HG03103 (cell line): ENCODE measurements around the gene RBBP4.

Experiments used
- ATAC-seq: cut with Tn5 transposase; IDR thresholded peaks from one replicate; pipeline ENCODE4 v1.9.1; 2021; ENCODE audit warnings: low read depth; ENCODE audit not compliant: unreplicated experiment

RBBP4 gene

DNA sequence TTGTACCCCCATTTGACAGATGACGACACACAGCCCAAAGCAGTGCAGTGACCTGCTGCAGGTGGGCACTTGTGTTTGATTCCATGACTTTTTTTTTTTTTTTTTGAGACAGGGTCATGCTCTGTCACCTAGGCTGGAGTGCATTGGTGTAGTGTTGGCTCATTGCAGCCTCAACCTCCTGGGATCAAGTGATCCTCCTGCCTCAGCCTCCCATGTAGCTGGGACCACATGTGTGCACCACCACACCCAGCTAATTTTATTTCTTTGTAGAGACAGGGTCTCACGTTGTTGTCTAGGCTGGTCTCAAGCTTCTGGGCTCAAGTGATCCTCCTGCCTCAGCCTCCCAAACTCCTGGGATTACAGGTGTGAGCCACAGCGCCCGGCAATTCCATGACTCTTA lies 66.5 kb downstream of the RBBP4 start:
- ATAC-seq, result no peak

DNA sequence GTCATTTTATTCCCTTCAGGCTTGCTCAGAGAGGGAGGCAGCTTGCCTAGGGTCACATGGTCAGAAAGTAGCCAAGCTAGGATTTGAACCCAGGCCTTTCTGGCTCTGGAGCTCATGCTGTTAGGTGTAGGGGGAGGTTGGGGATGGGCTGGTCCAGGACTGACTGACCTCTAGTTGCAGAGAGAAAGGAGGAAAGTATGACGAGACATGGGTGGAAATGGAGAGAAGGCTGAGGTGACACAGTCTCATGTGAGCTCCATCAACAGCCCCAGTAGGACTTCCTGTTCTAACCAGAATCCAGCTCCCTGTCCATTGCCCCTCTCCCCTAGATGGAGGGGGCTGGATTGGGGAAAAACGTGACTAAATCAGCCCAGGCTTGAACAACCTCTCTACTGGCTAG lies 67.0 kb downstream of the RBBP4 start:
- no peak for ATAC-seq

DNA sequence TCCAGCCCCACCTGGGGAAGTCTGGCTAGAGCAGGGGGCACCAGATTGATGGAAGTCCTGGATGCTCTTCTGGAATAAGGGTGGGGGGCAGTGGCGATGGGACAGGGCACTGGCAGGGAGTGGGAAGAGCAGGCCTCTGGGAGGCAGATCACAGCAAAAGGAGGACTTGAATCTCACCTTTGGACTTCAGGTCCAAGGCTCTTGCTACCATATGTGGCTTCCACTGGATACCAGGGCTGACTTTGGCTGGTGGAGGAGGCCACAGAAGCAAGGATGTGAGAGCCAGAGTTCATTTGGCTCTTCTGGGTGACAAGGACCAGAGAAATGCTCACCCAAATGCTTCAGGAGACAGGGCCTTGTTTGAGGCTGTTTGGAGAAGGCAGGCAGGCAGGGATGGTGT lies 67.5 kb downstream of the RBBP4 start:
- ATAC-seq, result no peak

DNA sequence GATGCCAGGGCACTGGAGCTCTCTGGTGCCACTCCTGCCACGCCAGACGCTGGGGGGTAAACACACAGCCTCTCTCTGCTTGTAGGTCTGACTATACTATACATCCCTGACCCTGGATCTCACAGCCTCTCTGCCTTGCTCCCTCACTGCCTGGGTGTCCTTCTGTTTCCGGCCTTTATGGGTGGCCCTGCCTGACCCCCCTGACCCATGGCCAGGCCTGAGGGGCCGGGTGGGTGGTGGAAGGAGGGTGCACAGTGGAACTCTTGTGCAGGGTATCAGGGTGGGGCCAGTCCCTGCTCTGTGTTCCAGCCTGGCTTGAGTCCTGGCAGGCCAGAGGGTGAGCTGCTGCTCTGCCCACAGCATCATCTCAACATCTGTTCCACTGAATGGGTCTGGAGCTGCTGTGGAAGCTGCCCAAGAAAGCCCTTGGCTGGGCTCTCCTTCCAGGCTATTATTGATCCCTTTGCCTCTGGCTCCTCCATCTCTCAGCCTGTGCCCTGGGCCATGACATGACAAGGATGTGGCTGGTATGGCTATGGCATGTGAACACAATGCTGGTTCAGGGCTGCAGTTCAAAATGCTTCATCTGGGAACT lies 68.8 kb downstream of the RBBP4 start:
- no peak for ATAC-seq

DNA sequence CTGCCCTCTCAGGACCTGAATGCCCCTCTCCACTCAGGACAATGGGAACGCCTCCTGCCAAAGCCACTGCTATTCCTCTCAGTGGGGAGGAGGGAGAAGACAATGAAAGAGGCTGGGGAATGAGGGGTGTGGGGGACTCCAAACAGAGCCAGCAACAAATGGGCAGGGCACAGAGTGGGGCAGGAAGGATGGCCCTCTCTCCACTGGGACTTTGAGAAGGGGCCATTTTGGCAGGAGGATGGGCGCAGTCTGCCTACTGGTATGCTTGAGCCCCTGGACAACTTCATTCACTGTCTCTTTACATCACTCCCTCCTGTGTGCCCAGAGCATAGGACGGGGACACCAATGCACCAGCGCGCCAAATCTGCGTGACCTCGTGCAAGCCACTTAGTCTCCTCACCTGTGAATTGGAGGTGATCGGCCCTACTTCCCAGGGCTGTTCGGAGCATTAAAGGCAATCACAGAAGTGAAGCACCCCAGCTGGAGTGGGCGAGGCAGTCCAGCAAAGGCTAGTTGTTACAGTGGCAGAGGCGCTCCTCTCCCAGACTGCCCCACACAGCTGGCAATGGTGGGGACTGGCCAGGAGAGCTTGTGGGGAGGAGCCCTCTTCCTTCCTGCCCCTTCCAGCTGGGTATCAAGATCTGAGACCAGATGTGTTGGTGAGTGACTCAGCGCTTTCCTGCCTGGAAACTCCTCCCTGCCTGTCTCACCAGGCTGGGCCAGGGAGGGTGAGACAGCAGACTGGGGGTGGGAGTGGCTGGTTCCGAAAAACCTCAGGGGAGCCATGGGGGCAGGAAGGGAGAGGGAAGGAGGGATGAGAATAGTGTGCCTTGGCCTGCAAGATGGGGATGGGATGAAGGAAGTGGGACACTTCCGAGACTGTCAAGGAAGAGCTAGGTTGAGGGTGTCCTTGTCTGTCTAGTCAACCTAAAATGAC lies 73.9 kb downstream of the RBBP4 start:
- ATAC-seq, result no peak

DNA sequence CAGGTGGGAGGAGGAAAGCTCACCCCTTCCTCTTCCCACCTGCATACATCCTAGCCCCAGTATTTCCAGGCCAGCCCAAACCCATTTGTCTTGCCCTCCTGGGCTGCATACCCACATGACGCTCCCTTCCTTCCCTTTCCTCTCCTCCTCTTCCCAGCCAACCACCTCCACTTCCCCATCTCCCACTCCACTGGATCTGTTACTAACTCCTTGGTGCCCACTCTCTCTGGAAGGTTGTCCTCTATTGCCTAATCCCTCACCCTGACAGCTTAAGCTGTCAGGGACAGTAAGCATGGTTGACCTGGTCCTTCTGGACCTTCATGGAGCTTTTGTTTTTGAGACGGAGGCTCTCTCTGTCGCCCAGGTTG lies 74.6 kb downstream of the RBBP4 start:
- ATAC-seq, result no peak

DNA sequence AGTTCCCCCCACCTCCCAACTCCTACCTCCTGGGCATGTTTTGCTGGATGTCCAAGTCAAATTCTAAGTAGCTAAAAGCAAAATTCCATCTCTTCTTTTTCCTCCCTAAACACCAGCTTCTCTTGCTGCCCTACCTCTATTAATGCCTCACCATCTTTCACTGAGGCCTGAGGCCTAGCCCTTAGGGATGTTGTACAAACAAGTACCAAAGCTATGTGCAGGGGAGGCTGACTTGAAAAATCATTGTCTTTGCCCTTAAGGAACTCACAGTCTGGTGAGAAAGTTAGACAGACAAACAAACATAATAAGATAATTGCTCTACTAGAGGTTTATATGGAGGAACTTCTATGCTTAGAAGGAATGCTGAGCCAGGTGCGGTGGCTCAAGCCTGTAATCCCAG lies 76.9 kb downstream of the RBBP4 start:
- no peak for ATAC-seq

DNA sequence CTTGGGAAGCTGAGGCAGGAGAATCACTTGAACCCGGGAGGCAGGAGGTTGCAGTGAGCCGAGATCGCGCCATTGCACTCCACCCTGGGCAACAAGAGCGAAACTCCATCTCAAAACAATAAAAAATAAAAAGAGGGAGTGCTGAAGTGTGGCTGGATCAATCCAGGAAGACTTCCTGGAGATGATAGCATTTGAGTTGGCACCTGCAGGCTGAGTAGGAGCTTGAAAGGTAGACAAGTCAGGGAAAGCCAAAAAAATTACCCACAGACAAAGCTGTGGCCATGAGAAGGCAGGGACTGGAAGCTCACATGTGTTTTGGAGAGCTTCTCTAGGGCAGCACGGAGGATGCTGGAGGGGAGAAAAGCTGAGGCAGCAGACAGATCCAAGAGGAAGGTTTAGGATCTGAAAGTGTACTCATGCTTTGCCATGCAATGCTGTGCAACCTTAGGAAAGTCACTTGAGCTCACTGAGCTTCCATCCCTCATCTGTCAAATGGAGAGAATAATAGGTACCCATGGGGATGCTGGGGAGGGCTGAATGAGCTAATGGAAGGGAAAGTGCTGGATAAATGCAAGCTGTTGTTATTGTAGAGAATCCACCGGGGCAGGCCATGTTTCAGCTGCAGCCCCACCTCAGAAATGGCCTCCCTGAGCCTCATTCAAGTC lies 77.5 kb downstream of the RBBP4 start:
- no peak for ATAC-seq

DNA sequence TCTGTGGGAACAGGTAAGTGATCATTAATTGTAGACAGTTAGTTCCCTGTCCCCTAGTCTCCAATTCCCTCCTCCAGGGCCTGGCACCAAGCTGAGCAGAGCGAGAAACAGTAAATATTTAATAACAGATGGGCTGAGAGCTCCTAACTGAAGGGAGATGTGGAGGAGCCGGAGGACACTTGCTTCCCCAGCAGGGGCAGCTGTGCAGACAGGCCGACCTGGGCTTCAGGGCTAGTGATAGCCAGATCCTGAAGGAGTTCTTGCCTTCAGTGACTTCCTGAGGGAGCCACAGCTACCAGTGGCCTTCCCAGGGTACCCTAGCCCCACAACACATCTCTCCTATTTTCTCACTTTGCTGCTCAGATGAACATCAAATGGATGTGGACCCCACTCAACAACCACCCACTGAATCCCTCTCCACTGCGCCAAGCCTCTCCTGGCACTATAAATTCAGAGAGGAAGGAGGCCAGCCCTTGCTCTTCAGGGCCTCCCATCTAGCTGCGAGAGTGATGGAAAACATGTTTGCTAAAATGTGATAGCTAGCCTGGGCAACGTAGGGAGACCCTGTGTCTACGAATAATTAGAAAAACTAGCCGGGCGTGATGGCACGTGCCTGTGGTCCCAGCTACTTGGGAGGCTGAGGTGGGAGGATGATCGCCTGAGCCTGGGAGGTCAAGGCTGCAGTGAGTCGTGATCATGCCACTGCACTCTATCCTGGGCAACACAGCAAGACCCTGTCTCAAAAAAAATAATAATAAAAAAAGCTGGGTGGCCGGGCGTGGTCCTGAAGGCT lies 78.4 kb downstream of the RBBP4 start:
- no peak for ATAC-seq

DNA sequence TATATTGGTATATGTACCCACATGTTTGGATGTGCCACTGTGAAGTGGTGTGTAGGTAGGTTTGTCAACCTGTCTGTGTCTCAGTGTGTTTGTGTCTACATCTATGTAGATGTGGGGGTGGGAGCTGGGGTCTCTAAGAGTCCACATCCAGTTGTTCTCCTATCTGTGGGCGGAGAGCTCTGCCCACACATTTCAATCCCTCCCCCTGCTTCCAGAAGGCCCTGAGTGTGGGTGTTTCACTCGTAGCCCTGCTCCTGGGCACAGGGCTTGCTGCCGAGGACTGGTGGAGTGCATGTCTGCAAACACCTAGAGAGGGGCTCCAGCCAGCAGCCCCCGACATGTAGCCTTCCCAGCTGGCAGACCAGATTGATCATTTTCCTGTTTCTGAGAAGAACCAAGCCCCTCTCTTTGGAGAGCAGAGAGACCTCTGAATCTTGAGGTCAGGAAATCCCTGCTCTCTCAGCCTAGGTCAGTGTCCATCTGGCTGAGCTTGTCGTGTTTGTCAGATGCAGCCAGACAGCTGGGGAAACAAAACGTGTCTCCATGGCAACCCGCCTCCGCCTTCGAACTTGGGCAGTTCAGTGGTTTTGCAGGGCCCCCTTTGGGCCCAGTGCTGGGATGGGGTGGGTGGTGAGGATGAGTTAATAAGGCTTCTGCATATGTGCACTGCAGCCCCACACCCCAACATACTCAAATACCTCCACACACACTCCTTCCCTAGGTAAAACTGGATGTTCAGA lies 82.7 kb downstream of the RBBP4 start:
- no peak for ATAC-seq
